CD8-positive, alpha-beta memory T cell (primary cell): ENCODE results near the gene TNIP1. TPM values are rescaled to one million over a fixed set of nuclear protein-coding genes. Genes with fewer than 3 reads are reported as not detected.
A peak's percentile ranks its signal among the peaks of the same experiment; 100 is the strongest.

Experiments
- CTCF ChIA-PET: fragments of 350-600 bp; sonication (Branson Sonifier 250); formaldehyde crosslinking; loops from one replicate; lab custom pipeline; 2021; ENCODE audit warnings: antibody characterized with exemption; lab: Charles Lee
- POLR2A ChIA-PET: fragments of 350-600 bp; sonication (Branson Sonifier 250); formaldehyde crosslinking; loops from one replicate; lab custom pipeline; 2021; ENCODE audit warnings: antibody characterized with exemption; lab: Charles Lee
- DNase-seq, 5 donors: peaks; one replicate each; pipeline versions ENCODE4 v3.0.0 to v3.0.0-alpha.2; 2020 to 2022; ENCODE audit warnings: mixed read lengths in 1 of 5
- H3K27ac ChIP-seq: one replicate; pipeline ENCODE4 v1.7.0; 2013; ENCODE audit warnings: low read depth, mild to moderate bottlenecking, low read length, moderate library complexity
- H3K27me3 ChIP-seq: 2 replicates; pipeline ENCODE4 v1.7.0; 2013; ENCODE audit warnings: low read length, mild to moderate bottlenecking; ENCODE audit not compliant: insufficient read depth, poor library complexity, severe bottlenecking
- H3K36me3 ChIP-seq: 2 replicates; pipeline ENCODE4 v1.7.0; 2013; ENCODE audit warnings: mild to moderate bottlenecking, low read length, moderate library complexity; ENCODE audit not compliant: insufficient read depth
- H3K4me1 ChIP-seq: 2 replicates; pipeline ENCODE4 v1.7.0; 2013; ENCODE audit warnings: mild to moderate bottlenecking, low read length, moderate library complexity; ENCODE audit not compliant: insufficient read depth
- H3K4me3 ChIP-seq: 2 replicates; pipeline ENCODE4 v1.7.0; 2013; ENCODE audit warnings: mild to moderate bottlenecking, low read length
- H3K9me3 ChIP-seq: 2 replicates; pipeline ENCODE4 v1.7.0; 2013; ENCODE audit warnings: mild to moderate bottlenecking, low read length
- H3K27ac Mint-ChIP-seq, 8 donors: one replicate each; pipeline ENCODE4 v1.8.0; 2020 to 2021; ENCODE audit warnings: mixed read lengths in 8 of 8, mild to moderate bottlenecking in 6 of 8, inconsistent platforms in 3 of 8, moderate library complexity in 3 of 8
- H3K27me3 Mint-ChIP-seq, 2 donors: one replicate each; pipeline ENCODE4 v1.8.0; 2020 to 2021; ENCODE audit warnings: mixed read lengths in 2 of 2, mild to moderate bottlenecking in 1 of 2, moderate library complexity in 1 of 2
- H3K36me3 Mint-ChIP-seq, 3 donors: one replicate each; pipeline ENCODE4 v1.8.0; 2020 to 2021; ENCODE audit warnings: mixed read lengths in 3 of 3, inconsistent platforms in 1 of 3, mild to moderate bottlenecking in 1 of 3
- H3K4me1 Mint-ChIP-seq, 3 donors: one replicate each; pipeline ENCODE4 v1.8.0; 2020 to 2021; ENCODE audit warnings: mixed read lengths in 3 of 3, inconsistent platforms in 1 of 3, mild to moderate bottlenecking in 1 of 3
- H3K4me3 Mint-ChIP-seq, 7 donors: one replicate each; pipeline ENCODE4 v1.8.0; 2020 to 2021; ENCODE audit warnings: mixed read lengths in 7 of 7, mild to moderate bottlenecking in 6 of 7, moderate library complexity in 4 of 7, inconsistent platforms in 2 of 7
- H3K9me3 Mint-ChIP-seq, 5 donors: one replicate each; pipeline ENCODE4 v1.8.0; 2020 to 2022; ENCODE audit warnings: mixed read lengths in 5 of 5, mild to moderate bottlenecking in 3 of 5, moderate library complexity in 2 of 5, inconsistent platforms in 1 of 5
- polyA plus RNA-seq: library from polyadenylated mRNA; unstranded; fragments of 300-500 nt; fragmentation: Illumina TruSeq; gene quantifications from one replicate; pipeline ENCODE4 v1.2.3, GENCODE V29; 2021
- total RNA-seq, 2 experiments: library from RNA; stranded (reverse); gene quantifications; one replicate each; pipeline ENCODE4 v1.2.3, GENCODE V29; 2021

Gene TNIP1
- total and polyA plus RNA-seq, 3 experiments from 2014 or later: 62.4 to 213 (median 212) TPM

DNA sequence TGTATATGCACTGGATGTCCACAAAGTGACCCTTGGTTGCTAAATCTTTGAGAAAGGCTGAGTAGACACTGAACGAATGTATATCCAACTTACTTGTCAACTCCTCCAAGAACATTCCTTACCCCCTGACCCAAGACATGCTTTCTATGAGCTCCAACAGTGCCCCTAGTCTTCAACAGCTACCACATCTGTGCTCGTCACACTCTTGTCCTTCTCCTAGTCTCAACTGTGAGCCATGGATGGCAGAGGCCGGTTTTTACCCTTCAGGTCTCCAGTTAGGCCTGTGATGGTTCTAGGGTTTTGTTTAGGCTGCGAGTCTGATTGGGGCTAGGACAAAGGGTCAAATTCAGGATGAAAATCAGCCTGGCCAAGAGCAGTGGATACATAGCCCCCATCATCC, 79.4 kb downstream of the TNIP1 start:
- Mint-ChIP-seq H3K4me3 (no peak overlapping the region), H3K4me1 (no peaks in the 10 kb centered on the region), H3K9me3 (no peaks in the 10 kb centered on the region), H3K27ac (peak overlapping the region in 1 of 8 donors; percentile 67), H3K27me3 (peaks cover 4 to 13% of the 10 kb centered on the region in 2 donors), H3K36me3 (peaks cover 0 to 5% (median 4%) of the 10 kb centered on the region in 3 donors)
- Histone ChIP-seq H3K4me3 (no peak overlapping the region), H3K36me3 (no peaks in the 10 kb centered on the region), H3K27ac (no peak overlapping the region), H3K4me1 (no peaks in the 10 kb centered on the region), H3K27me3 (no peaks in the 10 kb centered on the region), H3K9me3 (no peaks in the 10 kb centered on the region)
- POLR2A ChIA-PET: no interaction called here
- no peak for DNase-seq
- CTCF ChIA-PET: interaction anchor here (1.2 to 1.9 kb wide), 2 partner anchors 114 to 164 kb away, joined by 4 read pairs; no protein-coding TSS in a partner anchor

DNA sequence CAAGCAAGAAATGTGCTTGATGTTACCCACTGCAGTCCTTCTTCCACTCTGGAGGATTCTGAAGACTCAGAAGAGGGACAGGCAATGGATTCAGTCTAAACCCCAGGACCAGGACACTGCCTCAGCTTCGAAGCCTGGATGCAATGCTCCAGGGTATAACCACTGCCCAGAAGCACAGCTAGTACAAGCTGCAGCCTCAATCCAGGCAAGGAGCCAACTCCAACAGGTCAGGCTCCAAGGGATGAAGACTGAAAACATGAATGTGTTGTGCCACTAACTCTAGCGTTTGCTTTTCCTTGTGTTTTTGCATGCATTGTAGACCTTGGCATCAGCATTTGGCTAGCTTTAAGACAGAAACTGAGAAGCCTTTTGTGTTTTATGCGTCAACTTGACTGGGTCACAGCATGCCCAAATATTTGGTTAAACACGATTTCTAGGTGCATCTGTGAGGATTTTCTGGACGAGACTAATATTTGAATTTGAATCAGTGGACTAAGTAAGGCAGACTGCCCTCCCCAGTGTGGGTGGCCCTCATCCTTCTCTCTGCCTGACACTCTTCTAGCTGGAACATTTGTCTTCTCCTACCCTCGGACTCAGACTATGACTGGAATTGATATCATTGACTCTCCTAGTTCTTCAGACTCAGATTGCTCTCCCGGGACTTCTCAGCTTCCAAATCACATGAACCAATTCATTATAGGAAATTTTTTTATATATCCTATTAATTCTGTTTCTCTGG, 81.0 kb downstream of the TNIP1 start:
- H3K9me3 Mint-ChIP-seq: no peaks in the 10 kb centered on the region
- H3K4me3 Mint-ChIP-seq: no peak overlapping the region
- POLR2A ChIA-PET: no interaction called here
- CTCF ChIA-PET: no interaction called here
- no peak overlapping the region for H3K27ac Mint-ChIP-seq
- H3K4me1 Mint-ChIP-seq: no peaks in the 10 kb centered on the region
- DNase-seq: no peak
- H3K36me3 ChIP-seq: no peaks in the 10 kb centered on the region
- peaks cover 4 to 13% of the 10 kb centered on the region in 2 donors for H3K27me3 Mint-ChIP-seq
- H3K4me3 ChIP-seq: no peak overlapping the region
- no peaks in the 10 kb centered on the region for H3K4me1 ChIP-seq
- no peaks in the 10 kb centered on the region for H3K27me3 ChIP-seq
- no peaks in the 10 kb centered on the region for H3K9me3 ChIP-seq
- no peak overlapping the region for H3K27ac ChIP-seq
- peaks cover 0 to 5% (median 4%) of the 10 kb centered on the region in 3 donors for H3K36me3 Mint-ChIP-seq

DNA sequence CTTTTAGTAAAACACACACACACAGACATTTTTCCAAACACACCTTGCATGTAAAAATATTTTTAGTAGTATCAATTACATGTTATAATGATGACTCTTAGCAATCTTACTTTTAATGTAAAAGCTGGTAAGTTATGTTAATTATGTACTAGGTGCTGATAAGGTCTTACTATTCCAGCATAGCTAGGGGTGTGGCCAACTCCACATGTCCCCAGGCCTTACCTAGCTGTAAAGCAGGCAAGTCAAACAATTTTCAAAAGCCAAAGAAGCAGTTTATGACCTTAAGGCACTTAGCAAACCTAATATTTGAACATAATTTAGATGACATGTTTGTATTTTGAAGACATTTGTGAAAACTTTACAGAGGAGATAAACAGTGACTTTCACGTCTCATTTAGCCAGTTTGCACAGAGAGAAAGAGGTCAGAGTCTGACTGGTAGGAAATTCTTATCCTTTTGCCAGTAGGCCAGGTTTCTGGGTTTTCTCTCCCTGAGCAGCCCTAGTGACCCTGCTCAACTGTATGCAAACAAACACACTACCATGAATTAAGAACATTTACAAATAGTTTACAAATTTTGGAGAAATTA, 86.9 kb downstream of the TNIP1 start:
- ChIA-PET CTCF (no interaction called here), POLR2A (no interaction called here)
- no peaks in the 10 kb centered on the region for H3K4me1 Mint-ChIP-seq

DNA sequence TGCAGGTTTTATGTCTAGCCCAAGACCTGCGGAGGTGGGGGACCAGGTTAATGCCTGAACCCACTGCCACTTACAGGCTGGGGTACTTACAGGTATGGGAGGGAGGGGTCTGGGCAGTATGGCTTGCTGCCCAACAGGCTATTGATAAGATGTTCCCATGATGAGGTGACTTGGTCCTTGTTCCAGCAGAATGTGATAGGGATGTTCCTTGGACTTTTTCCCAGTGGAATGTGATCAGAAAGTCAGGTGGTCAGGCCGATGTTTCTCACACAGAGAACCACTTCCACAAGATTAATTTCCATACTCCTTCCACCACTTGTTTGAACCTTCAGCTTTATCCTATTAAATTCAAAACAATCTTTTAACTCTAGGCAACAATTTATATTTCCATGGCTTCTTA, 87.4 kb downstream of the TNIP1 start:
- Mint-ChIP-seq H3K9me3 (no peaks in the 10 kb centered on the region), H3K4me3 (no peak overlapping the region), H3K4me1 (no peaks in the 10 kb centered on the region), H3K27me3 (no peaks in the 10 kb centered on the region), H3K36me3 (peaks cover 0 to 13% (median 0%) of the 10 kb centered on the region in 3 donors), H3K27ac (no peak overlapping the region)
- H3K27me3 ChIP-seq: no peaks in the 10 kb centered on the region
- ChIA-PET CTCF (no interaction called here), POLR2A (no interaction called here)
- H3K36me3 ChIP-seq: no peaks in the 10 kb centered on the region
- H3K4me3 ChIP-seq: no peak overlapping the region
- DNase-seq: no peak
- H3K9me3 ChIP-seq: no peaks in the 10 kb centered on the region
- H3K4me1 ChIP-seq: no peaks in the 10 kb centered on the region
- no peak overlapping the region for H3K27ac ChIP-seq

More for the DNA sequence above, 86.9 kb downstream of the TNIP1 start:
- Histone ChIP-seq H3K27me3 (no peaks in the 10 kb centered on the region), H3K27ac (no peak overlapping the region), H3K4me3 (no peak overlapping the region), H3K36me3 (no peaks in the 10 kb centered on the region), H3K9me3 (no peaks in the 10 kb centered on the region), H3K4me1 (no peaks in the 10 kb centered on the region)
- Mint-ChIP-seq H3K4me3 (no peak overlapping the region), H3K36me3 (peaks cover 0 to 13% (median 0%) of the 10 kb centered on the region in 3 donors), H3K27ac (no peak overlapping the region), H3K9me3 (no peaks in the 10 kb centered on the region), H3K27me3 (peaks cover 0 to 3% of the 10 kb centered on the region in 2 donors)
- DNase-seq: no peak

DNA sequence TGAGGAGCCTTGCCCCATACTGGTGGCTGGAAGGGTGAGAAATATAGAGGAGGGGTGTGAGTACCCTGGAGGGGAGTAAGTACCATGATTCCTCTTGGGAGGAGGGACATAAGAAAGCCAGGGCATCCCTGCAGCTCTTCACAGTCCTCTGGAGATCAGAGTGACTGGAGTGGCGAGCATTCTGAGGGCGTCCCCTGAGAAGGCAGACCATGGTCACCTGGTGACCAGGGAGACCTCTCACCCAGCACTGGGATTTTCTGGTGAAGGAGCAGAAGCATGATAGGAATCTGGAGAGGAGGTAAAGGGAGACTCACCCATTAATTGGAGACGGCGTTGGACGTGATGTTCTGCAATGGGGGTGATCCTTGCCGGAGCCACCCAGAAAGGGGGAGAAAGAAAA, 88.1 kb downstream of the TNIP1 start:
- DNase-seq: no peak
- no peak overlapping the region for H3K4me3 Mint-ChIP-seq
- H3K9me3 Mint-ChIP-seq: no peaks in the 10 kb centered on the region
- Histone ChIP-seq H3K9me3 (no peaks in the 10 kb centered on the region), H3K36me3 (no peaks in the 10 kb centered on the region), H3K27ac (no peak overlapping the region), H3K4me3 (no peak overlapping the region), H3K4me1 (no peaks in the 10 kb centered on the region), H3K27me3 (no peaks in the 10 kb centered on the region)
- peak overlapping the region in 1 of 8 donors; percentile 1 for H3K27ac Mint-ChIP-seq
- no peaks in the 10 kb centered on the region for H3K4me1 Mint-ChIP-seq
- ChIA-PET POLR2A (no interaction called here), CTCF (no interaction called here)
- H3K36me3 Mint-ChIP-seq: peaks cover 0 to 13% (median 0%) of the 10 kb centered on the region in 3 donors
- H3K27me3 Mint-ChIP-seq: no peaks in the 10 kb centered on the region

DNA sequence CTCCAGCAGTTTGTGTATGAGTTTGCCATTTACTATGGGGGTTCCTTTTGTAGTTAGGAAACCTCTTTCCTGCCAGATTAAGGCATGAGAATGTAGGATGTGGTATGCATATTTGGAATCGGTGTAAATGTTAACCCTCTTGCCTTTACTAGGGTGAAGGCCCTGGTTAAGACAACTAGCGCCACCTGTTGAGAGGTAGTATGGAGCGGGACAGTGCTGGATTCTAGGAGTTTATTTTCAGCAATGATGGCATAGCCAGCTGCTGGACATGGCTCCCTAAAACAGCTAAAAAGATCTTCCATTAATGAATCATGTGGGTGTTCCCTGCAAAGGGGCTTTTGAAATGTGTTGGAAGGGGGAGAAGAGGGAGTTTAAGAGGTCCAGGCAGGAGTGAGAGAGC, 91.1 kb downstream of the TNIP1 start:
- Histone ChIP-seq H3K27me3 (no peaks in the 10 kb centered on the region), H3K4me1 (no peaks in the 10 kb centered on the region), H3K27ac (no peak overlapping the region), H3K4me3 (no peak overlapping the region), H3K9me3 (no peaks in the 10 kb centered on the region), H3K36me3 (no peaks in the 10 kb centered on the region)
- Mint-ChIP-seq H3K36me3 (peaks cover 0 to 13% (median 0%) of the 10 kb centered on the region in 3 donors), H3K4me3 (no peak overlapping the region), H3K9me3 (no peaks in the 10 kb centered on the region), H3K27me3 (no peaks in the 10 kb centered on the region), H3K27ac (no peak overlapping the region), H3K4me1 (no peaks in the 10 kb centered on the region)
- no peak for DNase-seq
- ChIA-PET POLR2A (no interaction called here), CTCF (no interaction called here)

DNA sequence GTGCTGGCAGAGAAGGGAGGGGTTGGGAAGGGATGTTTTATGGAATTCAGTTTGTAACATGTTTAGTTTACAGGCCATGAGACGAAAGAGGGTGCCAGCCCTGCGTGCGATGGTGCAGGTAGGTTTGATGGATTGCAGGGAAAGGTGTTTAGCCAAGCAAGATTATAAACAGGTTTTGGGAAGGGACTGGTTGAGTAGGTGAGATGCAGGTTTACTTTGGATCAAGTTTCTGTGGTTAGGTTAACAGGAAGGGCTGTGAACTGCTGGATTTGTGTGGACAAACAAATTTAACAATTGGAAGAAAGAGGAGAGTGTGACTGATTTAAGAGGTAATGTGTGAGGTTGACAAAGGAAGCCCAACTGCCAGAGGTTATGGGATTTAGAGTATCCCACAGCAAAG, 93.1 kb downstream of the TNIP1 start:
- ChIA-PET CTCF (no interaction called here), POLR2A (no interaction called here)
- Mint-ChIP-seq H3K27ac (no peak overlapping the region), H3K4me1 (no peaks in the 10 kb centered on the region), H3K4me3 (no peak overlapping the region), H3K27me3 (no peaks in the 10 kb centered on the region), H3K9me3 (no peaks in the 10 kb centered on the region), H3K36me3 (peaks cover 0 to 9% (median 0%) of the 10 kb centered on the region in 3 donors)
- Histone ChIP-seq H3K36me3 (no peaks in the 10 kb centered on the region), H3K4me1 (no peaks in the 10 kb centered on the region), H3K27me3 (no peaks in the 10 kb centered on the region), H3K27ac (no peak overlapping the region), H3K9me3 (no peaks in the 10 kb centered on the region), H3K4me3 (no peak overlapping the region)
- no peak for DNase-seq
